GM12875 (cell line): ENCODE results near the gene SKAP1.

Source experiments
- H3K4me3 ChIP-seq: one replicate; pipeline ENCODE4 v1.5.1; 2011; ENCODE audit warnings: low read depth, low read length, control low read depth
- TF ChIP-seq, protein P1 (sequence below): IDR thresholded peaks from 2 replicates; pipeline ENCODE4 v1.5.1; 2011; ENCODE audit warnings: low read depth, mild to moderate bottlenecking, control low read depth, inconsistent platforms, low read length, moderate library complexity, borderline replicate concordance; ENCODE audit not compliant: insufficient read depth

SKAP1 gene

DNA sequence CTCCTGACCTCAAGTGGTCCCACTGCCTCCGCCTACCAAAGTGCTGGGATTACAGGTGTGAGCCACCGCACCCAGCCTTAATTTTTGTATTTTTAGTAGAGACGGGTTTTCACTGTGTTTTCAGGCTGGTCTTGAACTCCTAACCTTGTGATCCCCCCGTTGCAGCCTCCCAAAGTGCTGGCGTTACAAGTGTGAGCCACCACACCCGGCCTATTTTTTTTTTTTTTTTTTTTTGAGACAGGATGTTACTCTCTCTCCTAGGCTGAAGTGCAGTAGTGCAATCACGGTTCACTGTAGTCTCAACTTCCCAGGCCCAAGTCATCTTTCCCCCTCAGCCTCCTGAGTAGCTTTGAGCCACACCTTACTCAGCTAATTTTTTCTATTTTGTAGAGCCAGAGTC is 325.6 kb downstream of the SKAP1 start:
- H3K4me3 ChIP-seq: no peak overlapping the region
- TF ChIP-seq, protein P1, sequence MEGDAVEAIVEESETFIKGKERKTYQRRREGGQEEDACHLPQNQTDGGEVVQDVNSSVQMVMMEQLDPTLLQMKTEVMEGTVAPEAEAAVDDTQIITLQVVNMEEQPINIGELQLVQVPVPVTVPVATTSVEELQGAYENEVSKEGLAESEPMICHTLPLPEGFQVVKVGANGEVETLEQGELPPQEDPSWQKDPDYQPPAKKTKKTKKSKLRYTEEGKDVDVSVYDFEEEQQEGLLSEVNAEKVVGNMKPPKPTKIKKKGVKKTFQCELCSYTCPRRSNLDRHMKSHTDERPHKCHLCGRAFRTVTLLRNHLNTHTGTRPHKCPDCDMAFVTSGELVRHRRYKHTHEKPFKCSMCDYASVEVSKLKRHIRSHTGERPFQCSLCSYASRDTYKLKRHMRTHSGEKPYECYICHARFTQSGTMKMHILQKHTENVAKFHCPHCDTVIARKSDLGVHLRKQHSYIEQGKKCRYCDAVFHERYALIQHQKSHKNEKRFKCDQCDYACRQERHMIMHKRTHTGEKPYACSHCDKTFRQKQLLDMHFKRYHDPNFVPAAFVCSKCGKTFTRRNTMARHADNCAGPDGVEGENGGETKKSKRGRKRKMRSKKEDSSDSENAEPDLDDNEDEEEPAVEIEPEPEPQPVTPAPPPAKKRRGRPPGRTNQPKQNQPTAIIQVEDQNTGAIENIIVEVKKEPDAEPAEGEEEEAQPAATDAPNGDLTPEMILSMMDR: no peak

- no peak overlapping the region for H3K4me3 ChIP-seq
- TF ChIP-seq, protein P1: no peak
Measured at GRCh38 chr17:48102798-48103715, 327.0 kb downstream of the SKAP1 start.

GRCh38 chr17:48102043-48102750 is 327.8 kb downstream of the SKAP1 start:
- no peak overlapping the region for H3K4me3 ChIP-seq
- TF ChIP-seq, protein P1: no peak

DNA sequence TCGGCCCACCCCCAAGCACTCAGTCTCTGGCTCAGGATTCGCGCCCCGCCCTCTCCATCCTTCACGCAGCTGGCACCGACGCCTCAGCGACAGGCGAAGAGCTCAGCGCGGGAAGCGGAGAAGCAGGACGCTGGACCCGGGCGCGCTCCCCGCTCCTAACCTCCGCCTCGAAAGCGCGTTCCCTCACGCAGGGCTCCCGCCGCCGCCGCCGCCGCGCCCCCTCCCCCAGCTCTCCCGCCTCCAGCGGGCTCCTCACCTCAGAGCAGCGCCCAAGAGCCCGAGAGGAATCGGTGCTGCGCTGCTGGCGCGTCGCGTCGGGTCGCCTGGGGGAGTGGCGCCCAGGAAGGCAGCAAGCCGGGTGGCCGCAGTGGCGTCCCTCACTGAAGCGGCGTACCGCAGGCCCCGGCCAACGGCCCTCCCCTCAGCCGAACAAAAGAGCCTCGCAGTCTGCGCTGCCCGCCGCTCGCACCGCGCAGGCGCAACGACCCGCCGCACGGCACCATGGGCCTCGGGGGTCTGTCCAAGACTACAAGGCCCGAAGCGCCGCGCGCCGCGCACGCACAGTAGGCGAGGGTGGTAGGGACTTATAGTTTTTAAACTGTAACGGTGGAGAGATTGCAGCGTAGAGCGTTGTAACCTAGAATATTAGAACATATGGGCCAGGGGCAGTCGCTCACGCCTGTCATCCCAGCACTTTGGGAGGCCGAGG is 328.8 kb downstream of the SKAP1 start, which contains the start of gene CBX1:
Gene CBX1 (minus strand): TSS at position 467 of the 709 bp plus-strand sequence. CDS start 24,474 bp downstream, outside the sequence.
- peak within 1 kb of the TSS; percentile 89 for H3K4me3 ChIP-seq
- TF ChIP-seq, protein P1: no peak

DNA sequence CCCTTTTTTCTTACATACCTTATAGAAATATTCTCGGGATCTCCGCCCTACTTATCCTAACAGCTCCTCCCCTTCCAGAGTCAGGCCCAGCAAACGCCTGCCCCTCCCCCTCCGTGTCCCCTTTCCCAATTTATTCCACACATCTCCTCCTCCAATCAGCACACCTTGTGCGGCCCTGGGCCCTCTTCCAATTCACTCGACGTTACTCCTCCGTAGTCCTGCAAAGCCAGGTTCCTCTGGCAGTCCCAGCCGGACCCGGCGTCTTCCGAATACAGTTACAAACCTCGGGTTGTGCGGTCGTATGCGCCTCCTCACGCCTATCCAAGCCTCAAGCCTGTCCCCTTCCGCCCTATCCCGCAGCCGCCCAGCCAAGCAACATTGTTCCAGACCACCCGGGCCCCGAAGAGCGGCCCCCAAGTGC is 329.4 kb downstream of the SKAP1 start:
- TF ChIP-seq, protein P1: no peak
- H3K4me3 ChIP-seq: peak overlapping the region; percentile 89

GRCh38 chr17:48100160-48100559 is 329.9 kb downstream of the SKAP1 start:
- peak overlapping the region; percentile 89 for H3K4me3 ChIP-seq
- TF ChIP-seq, protein P1: no peak
